Neural crest cell (in vitro differentiated cells): ENCODE results near the gene HILPDA. TPM values are rescaled to one million over a fixed set of nuclear protein-coding genes. Genes with fewer than 3 reads are reported as not detected.

ENCODE experiments used
- DNase-seq: peaks from one replicate; pipeline ENCODE4 v3.0.0; 2021; ENCODE audit warnings: low read depth, mixed read lengths, low spot score
- H3K27ac Mint-ChIP-seq: one replicate; pipeline ENCODE4 v1.8.0; 2021; ENCODE audit warnings: mild to moderate bottlenecking, mixed read lengths; ENCODE audit not compliant: unreplicated experiment
- H3K27me3 Mint-ChIP-seq: 2 replicates; pipeline ENCODE4 v1.8.0; 2021; ENCODE audit warnings: low read depth, mild to moderate bottlenecking, mixed read lengths
- H3K36me3 Mint-ChIP-seq: 2 replicates; pipeline ENCODE4 v1.8.0; 2021; ENCODE audit warnings: low read depth, mild to moderate bottlenecking, mixed read lengths
- H3K4me1 Mint-ChIP-seq: 2 replicates; pipeline ENCODE4 v1.8.0; 2021; ENCODE audit warnings: mixed read lengths
- H3K4me3 Mint-ChIP-seq: one replicate; pipeline ENCODE4 v1.8.0; 2021; ENCODE audit warnings: mild to moderate bottlenecking, mixed read lengths
- H3K9me3 Mint-ChIP-seq: 2 replicates; pipeline ENCODE4 v1.8.0; 2021; ENCODE audit warnings: mixed read lengths
- total RNA-seq: library from RNA; stranded (reverse); gene quantifications from 2 replicates; pipeline ENCODE4 v1.2.1, GENCODE V29; 2021
- TF ChIP-seq, protein P1 (sequence below): fragments of 200-600 bp; sonication (generic); conservative IDR thresholded peaks from 2 replicates; pipeline ENCODE4 v1.5.0; 2021; ENCODE audit warnings: antibody characterized with exemption, mild to moderate bottlenecking

Gene HILPDA
- total RNA-seq, 1 donor from 2014 or later, result 46.7 TPM

DNA sequence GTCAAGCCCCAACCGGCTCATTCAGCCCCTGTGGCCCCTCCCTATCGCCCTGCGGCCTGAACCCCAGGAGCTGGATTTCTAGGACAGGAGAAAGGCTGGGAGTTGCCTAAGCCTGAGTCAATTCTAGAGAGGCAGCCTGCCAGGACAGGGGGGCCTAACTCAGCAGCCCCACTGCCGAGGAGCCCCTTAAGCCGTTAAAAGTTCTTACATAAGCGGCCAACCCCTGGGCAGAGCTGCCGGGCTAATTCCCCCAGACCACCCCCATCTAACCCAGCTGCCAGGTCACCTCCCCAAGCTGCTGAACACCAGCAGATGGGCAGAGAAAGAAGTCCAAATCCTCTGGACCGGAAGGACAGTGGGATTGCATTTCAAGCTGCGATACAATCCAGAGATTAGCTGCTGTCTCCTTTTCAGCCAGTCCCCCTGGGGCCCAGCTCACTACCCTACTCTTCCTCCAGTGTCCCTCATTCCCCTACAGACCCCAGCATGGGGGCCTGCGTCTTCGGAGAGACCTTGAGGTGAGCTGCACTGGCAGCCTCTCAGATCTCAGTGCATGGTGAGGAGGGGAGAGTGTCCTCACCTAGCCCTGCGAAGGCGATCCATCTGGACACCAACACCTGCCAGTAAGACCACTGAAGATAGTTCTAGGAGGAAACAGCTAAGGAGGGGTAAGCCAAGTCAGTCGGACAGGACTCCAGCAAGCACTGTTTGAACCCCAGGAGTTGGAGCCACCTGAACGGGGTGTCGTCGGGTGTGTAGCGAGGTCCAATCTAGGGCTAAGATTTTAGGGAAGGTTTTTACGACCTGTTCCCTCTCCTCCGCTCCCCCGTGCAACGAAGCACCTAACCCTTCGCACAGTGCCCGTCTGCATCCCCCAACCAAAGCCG is 46.7 kb upstream of the HILPDA start:
- H3K4me3 Mint-ChIP-seq, result peak overlapping the region; percentile 82
- H3K27me3 Mint-ChIP-seq, result peaks cover 55% of the 10 kb centered on the region
- TF ChIP-seq, protein P1, sequence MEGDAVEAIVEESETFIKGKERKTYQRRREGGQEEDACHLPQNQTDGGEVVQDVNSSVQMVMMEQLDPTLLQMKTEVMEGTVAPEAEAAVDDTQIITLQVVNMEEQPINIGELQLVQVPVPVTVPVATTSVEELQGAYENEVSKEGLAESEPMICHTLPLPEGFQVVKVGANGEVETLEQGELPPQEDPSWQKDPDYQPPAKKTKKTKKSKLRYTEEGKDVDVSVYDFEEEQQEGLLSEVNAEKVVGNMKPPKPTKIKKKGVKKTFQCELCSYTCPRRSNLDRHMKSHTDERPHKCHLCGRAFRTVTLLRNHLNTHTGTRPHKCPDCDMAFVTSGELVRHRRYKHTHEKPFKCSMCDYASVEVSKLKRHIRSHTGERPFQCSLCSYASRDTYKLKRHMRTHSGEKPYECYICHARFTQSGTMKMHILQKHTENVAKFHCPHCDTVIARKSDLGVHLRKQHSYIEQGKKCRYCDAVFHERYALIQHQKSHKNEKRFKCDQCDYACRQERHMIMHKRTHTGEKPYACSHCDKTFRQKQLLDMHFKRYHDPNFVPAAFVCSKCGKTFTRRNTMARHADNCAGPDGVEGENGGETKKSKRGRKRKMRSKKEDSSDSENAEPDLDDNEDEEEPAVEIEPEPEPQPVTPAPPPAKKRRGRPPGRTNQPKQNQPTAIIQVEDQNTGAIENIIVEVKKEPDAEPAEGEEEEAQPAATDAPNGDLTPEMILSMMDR, result no peak
- H3K36me3 Mint-ChIP-seq, result no peaks in the 10 kb centered on the region
- H3K9me3 Mint-ChIP-seq, result no peaks in the 10 kb centered on the region
- H3K27ac Mint-ChIP-seq, result no peak overlapping the region
- no peak for DNase-seq
- peaks cover 36% of the 10 kb centered on the region for H3K4me1 Mint-ChIP-seq

DNA sequence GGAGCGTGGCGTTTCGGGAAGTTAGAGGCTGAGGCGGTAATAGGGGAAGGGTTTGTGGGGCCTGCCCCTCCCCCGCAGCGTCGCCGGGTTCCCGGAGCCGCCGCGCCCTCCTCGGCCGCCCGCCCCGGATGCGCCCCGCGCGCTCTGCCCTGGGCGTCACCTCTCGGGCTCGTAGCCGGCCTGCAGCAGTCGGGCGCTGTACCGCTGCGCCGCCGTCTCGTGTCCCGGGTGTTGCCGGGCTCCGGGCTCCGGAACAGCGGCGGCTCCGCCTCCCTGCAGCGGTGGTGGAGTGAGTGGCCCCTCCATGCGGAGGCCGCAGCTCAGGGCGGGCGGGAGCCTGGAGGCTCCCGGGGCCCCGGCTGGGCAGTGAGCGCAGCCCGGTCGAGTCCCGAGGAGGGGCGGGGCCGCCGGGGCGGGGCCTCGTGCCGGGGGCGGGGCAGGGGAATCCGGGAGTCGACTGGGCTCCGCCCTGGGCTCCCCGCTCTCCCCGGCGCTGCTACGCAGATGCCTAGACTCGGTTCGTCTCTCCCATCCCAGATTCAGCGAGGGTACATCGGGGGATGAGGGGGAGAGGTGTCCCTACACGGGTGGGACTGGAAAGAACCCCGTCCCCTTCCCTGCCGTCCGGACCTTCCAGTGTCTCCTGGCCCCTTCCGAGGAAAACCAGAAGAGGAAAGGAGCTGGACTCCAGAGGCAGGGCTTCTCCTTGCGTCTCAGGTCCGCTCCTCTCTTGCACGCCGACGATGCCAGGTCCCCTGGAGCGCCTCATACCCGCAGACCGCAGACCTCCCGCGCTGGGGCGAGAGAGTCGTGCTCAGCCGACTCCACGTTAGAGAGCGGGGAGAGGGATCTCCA is 45.9 kb upstream of the HILPDA start, which contains the start of gene IMPDH1:
TSS of gene IMPDH1 (minus strand) at position 387 of the 855 bp plus-strand sequence. CDS start at position 306, 81 bp downstream.
- Mint-ChIP-seq H3K9me3 (no peaks in the 10 kb centered on the region), H3K27ac (no peak within 1 kb of the TSS), H3K36me3 (no peaks in the 10 kb centered on the region), H3K4me3 (peak within 1 kb of the TSS; percentile 90), H3K4me1 (peaks cover 27% of the 10 kb centered on the region), H3K27me3 (peaks cover 55% of the 10 kb centered on the region)
- TF ChIP-seq, protein P1, result no peak
- peak; percentile 81 for DNase-seq

DNA sequence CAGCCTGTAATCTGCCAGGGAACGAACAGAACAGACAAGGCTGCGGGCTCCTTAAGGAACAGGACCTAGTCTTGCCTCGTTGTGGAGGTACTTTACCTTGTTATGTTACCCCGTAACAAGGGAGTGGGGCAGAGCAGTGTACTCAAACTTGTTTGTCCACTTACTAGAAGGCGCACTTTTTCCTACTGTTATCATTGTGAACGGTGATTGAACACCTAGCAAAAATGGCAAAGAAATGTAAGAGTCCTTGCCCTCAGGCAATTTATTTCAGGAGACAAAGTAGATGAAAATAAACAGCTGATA is 45.3 kb upstream of the HILPDA start:
- no peak overlapping the region for H3K27ac Mint-ChIP-seq
- no peaks in the 10 kb centered on the region for H3K36me3 Mint-ChIP-seq
- H3K9me3 Mint-ChIP-seq, result no peaks in the 10 kb centered on the region
- no peak for DNase-seq
- H3K4me1 Mint-ChIP-seq, result peaks cover 24% of the 10 kb centered on the region
- TF ChIP-seq, protein P1, result no peak
- peaks cover 54% of the 10 kb centered on the region for H3K27me3 Mint-ChIP-seq
- H3K4me3 Mint-ChIP-seq, result peak overlapping the region; percentile 90

DNA sequence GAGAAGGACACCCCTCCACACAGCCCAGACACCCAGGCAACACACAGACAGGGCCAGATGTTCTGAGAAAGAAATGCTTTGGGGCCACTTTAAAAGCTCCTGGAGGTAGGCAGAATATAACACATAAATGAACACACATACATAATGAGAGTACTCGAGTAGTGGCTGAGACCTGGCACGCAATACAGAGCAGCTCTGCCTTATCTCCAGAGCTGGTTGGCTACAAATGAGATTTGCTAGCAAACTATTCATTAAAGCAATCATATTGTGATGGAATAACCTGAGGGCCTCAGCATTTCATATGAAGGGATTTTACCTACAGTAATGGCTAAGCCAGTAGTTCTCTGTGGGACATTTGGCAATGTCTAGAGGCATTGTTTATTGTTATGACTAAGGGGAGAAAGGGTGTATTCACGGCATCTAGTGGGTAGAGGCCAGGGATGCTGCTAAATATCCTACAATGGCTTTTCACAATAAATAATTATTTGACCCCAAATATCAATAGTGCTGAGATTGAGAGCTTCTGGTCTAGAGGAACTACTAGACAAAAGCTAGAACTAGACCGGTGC is 40.4 kb upstream of the HILPDA start:
- peaks cover 29% of the 10 kb centered on the region for H3K27me3 Mint-ChIP-seq
- no peak overlapping the region for H3K27ac Mint-ChIP-seq
- H3K4me3 Mint-ChIP-seq, result no peak overlapping the region
- H3K9me3 Mint-ChIP-seq, result no peaks in the 10 kb centered on the region
- H3K36me3 Mint-ChIP-seq, result no peaks in the 10 kb centered on the region
- TF ChIP-seq, protein P1, result no peak
- DNase-seq, result no peak
- H3K4me1 Mint-ChIP-seq, result peaks cover 3% of the 10 kb centered on the region

DNA sequence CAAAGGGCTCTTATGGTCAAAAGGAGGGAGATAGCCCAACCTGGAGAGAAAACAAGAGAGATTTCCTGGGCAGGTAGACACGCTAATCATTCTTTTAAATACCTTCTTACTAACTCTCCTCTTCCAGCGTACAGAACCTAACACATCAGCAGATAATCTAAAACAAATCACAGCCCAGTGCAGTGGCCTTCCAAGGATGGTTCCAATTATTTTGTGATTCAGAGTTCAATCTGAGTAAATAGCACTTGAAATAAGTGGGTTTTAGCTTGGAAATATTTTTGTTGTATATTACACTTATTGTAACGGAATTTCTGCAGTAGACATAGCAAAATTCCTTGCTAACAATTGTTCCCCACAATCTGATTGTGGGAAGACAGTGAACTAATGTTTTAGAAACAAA is 38.6 kb upstream of the HILPDA start:
- DNase-seq, result no peak
- no peak overlapping the region for H3K4me3 Mint-ChIP-seq
- no peaks in the 10 kb centered on the region for H3K4me1 Mint-ChIP-seq
- no peaks in the 10 kb centered on the region for H3K9me3 Mint-ChIP-seq
- H3K36me3 Mint-ChIP-seq, result no peaks in the 10 kb centered on the region
- peaks cover 15% of the 10 kb centered on the region for H3K27me3 Mint-ChIP-seq
- no peak overlapping the region for H3K27ac Mint-ChIP-seq
- TF ChIP-seq, protein P1, result no peak
